SHP77 (cell line): ENCODE data around the gene SMTNL2.
"Not testable (repeated sequence)": the region's sequence is repeated elsewhere in the genome, so short reads cannot be mapped to it uniquely, and the experiment has no call there.

Source experiments
- DNase-seq, 2 experiments: peaks; one replicate each; lab custom pipeline; 2025; lab: John Stamatoyannopoulos, UW

Gene SMTNL2

DNA sequence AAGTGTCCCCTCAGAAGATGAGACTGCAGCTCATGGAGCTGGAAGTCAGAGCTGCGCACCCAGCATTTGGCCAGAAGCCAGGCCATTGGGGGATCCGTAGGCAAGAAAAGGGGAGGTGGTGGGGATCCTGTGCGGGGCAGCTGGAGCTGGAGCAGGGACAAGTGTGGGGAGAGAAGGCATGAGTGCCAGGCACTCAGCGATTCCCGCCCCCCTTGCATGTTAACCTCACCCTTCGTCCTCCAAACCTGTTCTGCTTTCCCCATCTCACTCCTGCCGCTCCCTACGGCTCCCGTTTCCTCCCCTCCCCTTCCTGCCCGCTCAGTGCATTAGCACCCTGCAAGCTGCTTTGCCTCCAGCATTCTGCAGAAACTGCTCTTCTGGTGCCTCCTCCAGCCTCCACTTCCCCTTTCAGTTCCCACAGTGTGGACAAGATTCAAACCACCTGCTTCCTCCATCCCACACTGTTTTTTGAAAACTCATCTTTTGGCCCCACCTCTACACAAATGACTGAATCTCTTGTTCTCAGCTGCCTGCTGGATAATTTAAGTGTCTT is 51.6 kb downstream of the SMTNL2 start:
- peak; percentile 34 to 53 for DNase-seq

DNA sequence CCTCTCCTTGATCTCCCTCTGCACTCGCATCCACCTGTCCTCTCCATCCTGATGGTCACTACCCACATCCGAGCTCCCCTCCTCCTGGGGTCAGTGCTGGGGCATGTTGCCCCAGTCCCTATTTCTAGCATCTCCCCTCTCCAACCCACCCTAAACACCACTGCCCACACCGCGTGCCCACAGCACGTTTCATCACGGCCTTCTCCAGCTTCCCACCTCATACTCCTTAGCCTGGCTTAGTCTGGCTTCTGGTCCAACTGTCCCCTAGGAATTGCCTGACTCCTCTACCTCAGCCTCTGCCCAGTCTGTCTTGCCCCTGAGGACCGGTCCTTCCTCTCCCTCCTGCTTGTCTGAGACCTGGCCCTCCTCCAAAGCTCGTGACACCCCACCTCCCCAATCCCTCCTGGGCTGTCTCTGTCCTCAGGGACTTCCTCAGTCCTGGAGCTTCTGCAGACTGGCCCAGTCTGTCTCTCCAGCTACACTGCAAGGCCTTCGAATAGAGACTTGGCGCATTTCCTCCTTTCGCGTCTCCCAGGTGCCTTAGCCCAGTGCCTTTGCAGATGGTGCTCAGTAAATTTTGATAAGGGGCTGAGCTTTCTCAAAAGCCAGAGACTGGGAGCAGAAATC is 52.3 kb downstream of the SMTNL2 start:
- DNase-seq: no peak

- not testable (repeated sequence) for DNase-seq
These were observed 54.4 kb downstream of the SMTNL2 start for GRCh38 chr17:4638766-4639165.

GRCh38 chr17:4639301-4640059 is 55.2 kb downstream of the SMTNL2 start:
- peak in 1 of 2 experiments; percentile 44 for DNase-seq

- not testable (repeated sequence) for DNase-seq
These were observed 56.4 kb downstream of the SMTNL2 start for GRCh38 chr17:4640569-4641188.

DNA sequence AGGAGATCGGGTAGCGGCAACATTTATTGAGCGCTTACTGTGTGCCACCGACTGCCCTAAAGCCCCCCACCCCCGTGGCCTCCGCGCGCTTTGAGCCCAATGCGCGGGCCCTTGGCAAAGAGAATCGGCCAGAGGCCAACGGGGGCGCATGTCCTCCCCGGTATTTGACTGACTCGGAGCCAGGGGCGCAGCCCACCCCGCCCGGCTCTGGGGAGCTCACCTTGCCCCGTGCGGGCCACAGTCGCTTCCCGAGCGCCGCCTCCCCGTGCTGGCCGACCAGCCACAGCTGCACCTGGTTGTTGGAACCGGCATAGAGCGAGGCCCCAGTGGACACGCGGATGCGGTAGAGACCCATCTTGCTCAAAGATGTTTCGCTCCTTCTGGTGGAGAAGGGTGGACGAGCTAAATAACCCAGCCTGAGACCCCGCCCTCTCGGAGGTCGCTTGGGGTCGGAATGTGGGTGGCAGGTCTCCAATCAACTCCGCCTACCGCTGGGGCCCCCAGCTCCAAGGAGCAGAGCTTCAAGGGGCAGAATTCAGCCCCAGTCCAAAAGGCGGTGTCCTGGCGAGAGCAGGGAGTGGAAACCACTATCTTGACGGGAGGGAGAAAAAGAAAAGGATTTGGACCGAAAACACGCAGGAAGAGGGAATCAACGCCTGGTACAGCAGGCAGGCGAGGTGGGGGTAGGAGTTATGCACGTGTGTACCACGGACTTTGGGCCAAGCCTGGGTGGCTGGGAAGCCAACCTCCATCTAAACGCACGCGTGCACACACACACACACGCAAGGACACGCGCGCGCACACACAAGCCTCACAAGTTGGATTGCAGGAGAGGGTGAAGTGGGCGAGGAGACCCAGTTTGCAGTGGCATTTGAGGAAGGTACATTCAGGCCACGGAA is 57.2 kb downstream of the SMTNL2 start, which contains the start of gene ALOX15:
TSS of gene ALOX15 (minus strand) at position 382 of the 899 bp plus-strand sequence. CDS start at position 355, 27 bp downstream.
- DNase-seq: no peak

- no peak for DNase-seq
These were observed 58.0 kb downstream of the SMTNL2 start for GRCh38 chr17:4642286-4642685.

DNA sequence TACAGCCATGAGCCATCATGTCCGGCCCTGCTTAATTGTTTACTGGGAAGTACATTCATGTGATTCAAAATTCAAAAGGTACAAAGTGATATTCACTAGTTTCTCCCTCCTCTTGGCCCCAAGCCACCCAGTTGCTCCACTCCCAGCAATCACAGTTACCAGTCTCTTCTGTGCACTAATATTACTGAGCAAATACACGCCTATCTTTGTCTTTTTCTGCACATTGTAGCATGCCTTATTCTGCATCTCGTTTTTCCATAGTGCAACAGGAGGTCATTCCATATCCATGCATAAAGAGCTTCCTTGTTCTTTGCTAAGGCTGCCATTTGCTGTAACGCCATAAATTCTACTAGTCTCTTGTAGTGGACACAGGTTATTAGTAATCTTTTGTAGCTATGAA is 59.3 kb downstream of the SMTNL2 start:
- no peak for DNase-seq

GRCh38 chr17:4645642-4646041 is 61.3 kb downstream of the SMTNL2 start:
- DNase-seq: no peak

DNA sequence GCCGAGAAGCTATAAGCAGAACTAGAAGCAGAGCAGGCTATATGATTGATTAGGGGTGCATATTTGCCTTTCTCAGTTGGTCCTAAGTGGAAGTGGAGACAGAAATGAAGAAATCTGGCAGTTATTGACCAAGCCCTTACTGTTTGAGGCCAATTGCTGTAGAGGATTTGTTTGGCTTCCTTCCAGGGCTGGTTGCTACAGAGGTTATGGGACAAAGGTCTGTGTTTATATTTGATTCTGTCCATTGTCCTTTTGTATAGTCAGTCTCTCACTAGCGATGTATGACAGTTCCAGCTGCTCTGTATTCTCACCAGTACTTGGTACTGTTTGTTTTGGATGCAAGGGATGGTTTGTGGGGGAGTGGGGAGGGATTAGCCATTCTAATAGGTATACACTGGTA is 64.4 kb downstream of the SMTNL2 start:
- peak; percentile 94 to 98 for DNase-seq

DNA sequence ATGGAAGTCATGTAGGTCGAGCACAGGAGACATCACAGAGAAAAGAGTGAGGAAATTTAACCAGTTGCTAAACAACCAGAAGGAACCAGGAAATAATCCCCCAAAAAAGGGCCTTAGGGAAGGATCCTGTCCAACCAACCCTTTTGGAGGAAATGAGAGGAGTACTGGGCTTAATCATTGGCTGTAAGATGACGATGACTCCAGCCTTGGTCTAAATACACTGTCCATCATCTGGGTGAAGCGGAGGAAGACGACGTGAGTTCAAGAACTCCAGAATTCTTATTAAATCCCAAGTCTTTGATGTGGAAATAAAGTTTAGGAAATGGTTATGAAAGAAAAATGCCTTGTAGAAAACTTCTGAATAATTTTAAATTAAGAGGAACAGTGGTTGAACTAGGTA is 68.7 kb downstream of the SMTNL2 start:
- DNase-seq: no peak

- not testable (repeated sequence) for DNase-seq
These were observed 71.6 kb downstream of the SMTNL2 start for GRCh38 chr17:4655933-4656332.

DNA sequence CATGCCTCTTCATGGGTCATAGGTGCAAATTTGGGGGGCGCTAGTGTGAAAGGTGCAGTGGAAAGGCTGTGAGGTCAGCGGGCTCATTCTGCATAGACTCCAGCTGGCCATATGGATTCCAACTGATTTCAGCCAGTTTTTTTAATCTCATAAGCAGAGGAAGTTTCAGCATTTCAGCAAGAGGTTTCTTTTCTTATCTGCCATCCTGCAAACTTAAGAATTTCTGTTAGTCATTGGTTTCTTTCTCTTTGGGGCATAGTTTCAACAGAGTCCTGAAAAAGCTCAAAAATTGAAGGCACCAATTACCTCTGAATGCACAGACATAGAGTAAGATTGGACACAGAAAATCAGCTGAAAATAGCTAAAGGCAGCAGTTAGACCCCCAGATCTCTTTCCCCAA is 73.3 kb downstream of the SMTNL2 start:
- DNase-seq: no peak
